NCI-H345 treated with DMSO at 0.1 percent for 48 hours (cell line): Measurements from ENCODE around the gene TMEM14C.
A peak's percentile ranks its signal among the peaks of the same experiment; 100 is the strongest.
"Not testable (repeated sequence)": the region's sequence is repeated elsewhere in the genome, so short reads cannot be mapped to it uniquely, and the experiment has no call there.

Source experiments
- DNase-seq: peaks from one replicate; lab custom pipeline; 2025; ENCODE audit not compliant: unreplicated experiment; lab: John Stamatoyannopoulos, UW

TMEM14C gene

GRCh38 chr6:10720960-10721849 lies 1.7 kb upstream of the TMEM14C start:
- DNase-seq = not testable (repeated sequence)

DNA sequence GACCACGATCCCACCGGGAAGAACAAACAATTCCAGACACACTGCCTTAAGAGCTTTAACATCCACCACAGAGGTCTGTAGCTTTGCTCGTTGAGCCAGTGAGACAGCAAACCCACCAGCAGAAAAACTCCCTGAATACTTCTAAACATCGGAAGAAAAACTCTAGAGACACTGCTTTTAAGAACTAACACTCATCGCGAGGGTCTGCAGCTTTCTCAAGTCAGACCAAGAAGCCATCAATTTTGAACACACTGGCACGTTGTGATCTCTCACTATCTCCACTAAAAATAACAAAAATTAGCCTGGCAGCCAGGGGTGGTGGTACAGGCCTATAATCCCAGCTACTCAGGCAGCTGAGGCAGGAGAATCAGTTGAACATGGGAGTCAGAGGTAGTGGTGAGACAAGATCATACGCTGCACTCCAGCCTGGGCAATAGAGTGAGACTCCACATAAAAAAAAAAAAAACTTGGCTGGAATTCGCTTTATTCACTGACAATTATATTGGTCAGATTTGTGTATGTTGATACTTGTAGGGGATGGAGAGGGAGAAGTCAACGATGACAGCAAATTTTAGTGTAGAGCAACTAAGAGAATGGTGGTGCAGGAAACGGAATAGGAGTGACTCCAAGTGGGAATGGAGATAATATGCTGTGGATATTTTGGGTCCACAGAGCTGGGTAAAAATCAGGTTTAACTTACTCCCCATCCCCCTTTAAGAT lies 860 bp upstream of the TMEM14C start:
- no peak for DNase-seq

DNA sequence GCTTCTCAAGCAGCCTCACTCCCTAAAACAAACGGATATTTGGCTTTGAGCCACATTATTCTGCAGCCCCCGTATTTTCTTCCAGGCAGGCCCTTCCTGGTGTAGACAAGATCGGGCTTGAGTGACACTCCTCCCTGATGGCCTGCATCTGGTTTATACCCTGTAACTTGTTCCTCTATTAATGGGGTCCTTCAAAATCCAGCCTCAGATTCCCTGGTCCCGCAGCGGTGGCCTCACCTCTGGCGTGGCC lies 375 bp upstream of the TMEM14C start:
- no peak for DNase-seq

DNA sequence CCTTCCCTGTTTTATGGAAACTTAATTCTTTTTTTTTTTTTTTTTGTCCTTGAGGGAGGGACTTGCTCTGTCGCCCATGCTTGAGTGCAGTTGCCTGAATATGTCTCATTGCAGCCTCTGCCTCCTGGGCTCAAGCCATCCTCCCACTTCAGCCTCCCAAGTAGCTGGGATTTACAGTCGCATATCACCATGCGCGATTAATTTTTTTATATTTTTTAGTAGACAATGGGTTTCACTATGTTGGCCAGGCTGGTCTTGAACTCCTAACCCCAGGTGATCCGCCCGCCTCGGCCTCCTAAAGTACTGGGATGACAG lies 654 bp downstream of the TMEM14C start:
- DNase-seq = no peak

GRCh38 chr6:10725044-10725443 lies 2.2 kb downstream of the TMEM14C start:
- DNase-seq = no peak

DNA sequence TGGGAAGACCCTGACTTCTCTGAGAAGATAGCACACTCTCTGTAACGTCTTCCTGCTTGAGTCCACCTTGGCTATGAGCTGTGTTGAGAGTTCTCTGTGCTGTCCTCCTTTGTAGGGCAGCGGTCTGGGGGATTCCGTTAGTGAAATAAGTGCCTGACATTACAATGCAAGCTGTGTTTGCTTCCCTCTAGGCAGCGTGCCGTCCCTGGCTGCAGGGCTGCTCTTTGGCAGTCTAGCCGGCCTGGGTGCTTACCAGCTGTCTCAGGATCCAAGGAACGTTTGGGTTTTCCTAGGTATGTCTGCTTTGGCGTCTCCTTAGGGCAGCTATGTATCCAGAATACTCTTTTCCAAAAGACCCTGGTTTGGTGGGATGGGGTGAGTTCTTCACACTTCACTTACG lies 2.8 kb downstream of the TMEM14C start:
- no peak for DNase-seq

GRCh38 chr6:10730254-10730653 lies 7.4 kb downstream of the TMEM14C start:
- DNase-seq = no peak

GRCh38 chr6:10733151-10733715 lies 10.4 kb downstream of the TMEM14C start:
- no peak for DNase-seq

GRCh38 chr6:10733863-10734262 lies 11.0 kb downstream of the TMEM14C start:
- no peak for DNase-seq

- DNase-seq = no peak
These were observed 13.9 kb downstream of the TMEM14C start for GRCh38 chr6:10736731-10737130.

- no peak for DNase-seq
These were observed 17.2 kb downstream of the TMEM14C start for GRCh38 chr6:10740061-10740460.

- not testable (repeated sequence) for DNase-seq
These were observed 18.8 kb downstream of the TMEM14C start for GRCh38 chr6:10741643-10742042.

DNA sequence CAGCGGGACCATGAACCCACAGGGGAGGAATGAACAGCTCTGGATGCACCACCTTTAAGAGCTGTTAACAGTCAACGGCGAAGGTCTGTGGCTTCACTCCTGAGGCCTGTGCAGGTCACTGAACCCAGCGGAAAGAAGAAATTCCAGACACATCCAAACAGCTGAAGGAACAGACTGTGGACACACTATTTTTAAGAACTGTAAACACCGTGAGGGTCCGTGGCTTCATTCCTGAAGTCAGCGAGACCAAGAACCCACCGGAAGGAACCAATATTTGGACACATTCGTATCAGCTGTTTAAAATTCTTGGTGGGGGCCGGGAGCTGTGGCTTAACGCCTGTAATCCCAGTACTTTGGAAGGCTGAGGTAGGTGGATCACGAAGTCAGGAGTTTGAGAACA lies 19.4 kb downstream of the TMEM14C start:
- DNase-seq = no peak

- no peak for DNase-seq
These were observed 20.6 kb downstream of the TMEM14C start for GRCh38 chr6:10743515-10743914.

- DNase-seq = no peak
These were observed 22.2 kb downstream of the TMEM14C start for GRCh38 chr6:10745116-10745515.

GRCh38 chr6:10746915-10747250 lies 24.0 kb downstream of the TMEM14C start:
- no peak for DNase-seq

GRCh38 chr6:10747251-10747972 lies 24.5 kb downstream of the TMEM14C start, which contains the start of gene TMEM14B:
TSS of gene TMEM14B (plus strand) at chr6:10747805. CDS start at chr6:10749246, 1,441 bp downstream.
- DNase-seq = peak; percentile 60

- DNase-seq = no peak
These were observed 26.9 kb downstream of the TMEM14C start for GRCh38 chr6:10749734-10750133.

- DNase-seq = not testable (repeated sequence)
These were observed 27.7 kb downstream of the TMEM14C start for GRCh38 chr6:10750568-10750967.

- not testable (repeated sequence) for DNase-seq
These were observed 28.9 kb downstream of the TMEM14C start for GRCh38 chr6:10751757-10752156.

GRCh38 chr6:10756085-10756484 lies 33.2 kb downstream of the TMEM14C start:
- no peak for DNase-seq
